CD4-positive, alpha-beta memory T cell (primary cell): ENCODE data around the gene SYTL4. TPM values are rescaled to one million over a fixed set of nuclear protein-coding genes. Genes with fewer than 3 reads are reported as not detected.

Source experiments
- CTCF ChIA-PET: fragments of 350-600 bp; sonication (Branson Sonifier 250); formaldehyde crosslinking; loops from one replicate; lab custom pipeline; 2021; ENCODE audit warnings: inconsistent platforms; ENCODE audit not compliant: partially characterized antibody; lab: Charles Lee
- POLR2A ChIA-PET: fragments of 350-600 bp; sonication (Branson Sonifier 250); formaldehyde crosslinking; loops from one replicate; lab custom pipeline; 2021; ENCODE audit not compliant: partially characterized antibody; lab: Charles Lee
- DNase-seq, 5 donors: peaks; one replicate each; pipeline versions ENCODE4 v3.0.0 to v3.0.0-alpha.2; 2020 to 2022; ENCODE audit warnings: mixed read lengths in 1 of 5
- H3K27ac ChIP-seq: one replicate; pipeline ENCODE4 v1.7.0; 2013; ENCODE audit warnings: low read depth, low read length
- H3K27me3 ChIP-seq: 2 replicates; pipeline ENCODE4 v1.7.0; 2013; ENCODE audit warnings: mild to moderate bottlenecking, low read length, moderate library complexity; ENCODE audit not compliant: insufficient read depth
- H3K36me3 ChIP-seq: 2 replicates; pipeline ENCODE4 v1.7.0; 2013; ENCODE audit warnings: mild to moderate bottlenecking, low read length, moderate library complexity; ENCODE audit not compliant: insufficient read depth
- H3K4me1 ChIP-seq: 2 replicates; pipeline ENCODE4 v1.7.0; 2013; ENCODE audit warnings: mild to moderate bottlenecking, low read length, moderate library complexity; ENCODE audit not compliant: insufficient read depth
- H3K4me3 ChIP-seq, 2 donors: one replicate each; pipeline ENCODE4 v1.7.0; 2013; ENCODE audit warnings: low read length in 2 of 2, mild to moderate bottlenecking in 1 of 2
- H3K9me3 ChIP-seq, 2 donors: one replicate each; pipeline ENCODE4 v1.7.0; 2013; ENCODE audit warnings: low read length in 2 of 2, control low read depth in 1 of 2; ENCODE audit not compliant: control insufficient read depth in 1 of 2
- H3K27ac Mint-ChIP-seq, 7 donors: one replicate each; pipeline ENCODE4 v1.8.0; 2020 to 2021; ENCODE audit warnings: mixed read lengths in 7 of 7, mild to moderate bottlenecking in 6 of 7, inconsistent platforms in 3 of 7, moderate library complexity in 3 of 7
- H3K27me3 Mint-ChIP-seq, 2 donors: one replicate each; pipeline ENCODE4 v1.8.0; 2020 to 2021; ENCODE audit warnings: mixed read lengths in 2 of 2
- H3K36me3 Mint-ChIP-seq, 2 donors: one replicate each; pipeline ENCODE4 v1.8.0; 2020 to 2021; ENCODE audit warnings: mixed read lengths in 2 of 2, inconsistent platforms in 1 of 2, mild to moderate bottlenecking in 1 of 2
- H3K4me1 Mint-ChIP-seq, 4 donors: one replicate each; pipeline ENCODE4 v1.8.0; 2020 to 2021; ENCODE audit warnings: mixed read lengths in 4 of 4, mild to moderate bottlenecking in 1 of 4
- H3K4me3 Mint-ChIP-seq, 8 donors: one replicate each; pipeline ENCODE4 v1.8.0; 2020 to 2021; ENCODE audit warnings: mixed read lengths in 8 of 8, mild to moderate bottlenecking in 7 of 8, moderate library complexity in 6 of 8, inconsistent platforms in 3 of 8
- H3K9me3 Mint-ChIP-seq, 8 donors: one replicate each; pipeline ENCODE4 v1.8.0; 2020 to 2021; ENCODE audit warnings: mixed read lengths in 8 of 8, mild to moderate bottlenecking in 5 of 8, inconsistent platforms in 3 of 8, moderate library complexity in 1 of 8
- intact Hi-C: fragments of 100-400 bp; cut with micrococcal nuclease; formaldehyde crosslinking; loops from one replicate; pipeline ENCODE4 v1.15.1; 2023
- polyA plus RNA-seq, 2 donors: library from polyadenylated mRNA; unstranded; fragments of 300-500 nt; fragmentation: Illumina TruSeq; gene quantifications; one replicate each; pipeline ENCODE4 v1.2.3, GENCODE V29; 2021
- total RNA-seq, 2 experiments: library from RNA; stranded (reverse); gene quantifications; one replicate each; pipeline ENCODE4 v1.2.3, GENCODE V29; 2021

Gene SYTL4
- total and polyA plus RNA-seq, 4 experiments from 2014 or later: not detected

DNA sequence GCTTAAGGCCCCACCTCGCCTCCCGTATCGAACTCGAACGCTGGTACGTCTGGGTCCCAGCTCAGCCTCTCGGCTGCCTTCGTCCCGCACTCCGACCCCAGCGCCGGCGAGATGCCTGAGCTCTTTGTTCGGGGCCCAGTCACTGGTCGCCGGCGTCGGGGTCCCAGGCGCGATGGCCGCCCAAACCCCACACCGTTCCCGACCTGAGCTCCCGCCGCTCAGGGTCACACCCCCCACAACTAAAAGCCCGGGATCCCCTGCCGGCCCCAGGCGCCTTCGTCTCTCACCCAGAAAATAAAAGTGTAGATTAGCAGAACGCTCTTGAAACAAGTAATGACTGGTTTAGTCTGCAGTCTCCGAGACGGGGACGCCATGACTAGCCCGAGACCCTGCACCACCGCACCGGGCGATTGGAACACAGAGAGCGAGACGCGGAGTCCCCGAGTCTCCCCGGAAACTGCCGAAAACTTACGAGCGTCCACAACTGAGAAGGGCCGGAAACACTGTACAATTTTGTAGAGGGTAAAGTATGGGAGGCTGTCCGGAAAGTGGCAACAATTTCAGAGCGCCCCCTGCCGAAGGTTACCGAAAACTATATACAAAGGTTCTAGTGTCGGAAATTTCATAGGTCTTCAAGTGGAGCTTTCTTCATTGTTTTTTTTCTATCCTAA, 95.5 kb downstream of the SYTL4 start, which contains the start of gene TSPAN6:
Gene TSPAN6 (minus strand): TSS at position 486 of the 671 bp plus-strand sequence. CDS start 112 bp downstream, at position 374.
- Mint-ChIP-seq H3K27ac (peak within 1 kb of the TSS; percentile 40 to 95 (median 91)), H3K9me3 (no peaks in the 10 kb centered on the region), H3K4me3 (peak within 1 kb of the TSS; percentile 92 to 97 (median 96)), H3K27me3 (peaks cover 0 to under 1% of the 10 kb centered on the region in 2 donors), H3K4me1 (peaks cover 0 to 18% (median 7%) of the 10 kb centered on the region in 4 donors), H3K36me3 (no peaks in the 10 kb centered on the region)
- intact Hi-C loops: loop anchor here (2.0 kb wide), 1 partner anchor 124 kb away; no protein-coding TSS in a partner anchor
- no peaks in the 10 kb centered on the region for H3K27me3 ChIP-seq
- H3K9me3 ChIP-seq: no peaks in the 10 kb centered on the region
- CTCF ChIA-PET: interaction anchor here (1.2 to 2.1 kb wide), 5 partner anchors 10 to 132 kb away, joined by 3 to 8 read pairs (median 6); no protein-coding TSS in a partner anchor
- POLR2A ChIA-PET: interaction anchor here (1.0 kb wide), 2 partner anchors 10 to 1518 kb away, joined by 3 read pairs; no protein-coding TSS in a partner anchor
- H3K36me3 ChIP-seq: no peaks in the 10 kb centered on the region
- H3K4me1 ChIP-seq: peaks cover 8% of the 10 kb centered on the region
- peak within 1 kb of the TSS; percentile 38 for H3K27ac ChIP-seq
- peak within 1 kb of the TSS in 1 of 2 donors; percentile 35 for H3K4me3 ChIP-seq
- DNase-seq: peak; percentile 73 to 80 (median 77)

DNA sequence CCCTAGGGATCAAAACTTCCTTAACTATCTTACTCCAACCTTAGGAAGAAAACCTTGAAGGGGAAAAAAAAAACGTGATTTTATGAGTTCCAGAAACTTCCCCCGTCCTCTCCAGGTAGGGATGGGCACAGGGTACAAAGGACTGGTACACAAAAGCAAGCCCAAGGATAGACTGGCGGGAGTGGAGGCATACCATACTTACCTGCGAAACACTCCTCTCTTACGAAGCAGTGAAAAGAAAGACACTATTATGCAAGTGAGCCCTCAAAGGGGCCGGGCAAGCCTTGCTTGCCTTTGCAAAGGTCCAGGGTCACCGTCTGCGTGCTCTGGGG, 96.0 kb downstream of the SYTL4 start:
- no peaks in the 10 kb centered on the region for H3K36me3 Mint-ChIP-seq
- peak overlapping the region in 1 of 2 donors; percentile 35 for H3K4me3 ChIP-seq
- H3K9me3 ChIP-seq: no peaks in the 10 kb centered on the region
- H3K4me3 Mint-ChIP-seq: peak overlapping the region; percentile 64 to 97 (median 94)
- peaks cover 8% of the 10 kb centered on the region for H3K4me1 ChIP-seq
- H3K27me3 ChIP-seq: no peaks in the 10 kb centered on the region
- peak overlapping the region; percentile 38 for H3K27ac ChIP-seq
- no peaks in the 10 kb centered on the region for H3K36me3 ChIP-seq
- peak overlapping the region in 2 of 7 donors; percentile 0 to 31 for H3K27ac Mint-ChIP-seq
- no peaks in the 10 kb centered on the region for H3K9me3 Mint-ChIP-seq
- DNase-seq: no peak
- no peaks in the 10 kb centered on the region for H3K27me3 Mint-ChIP-seq
- CTCF ChIA-PET: interaction anchor here (1.2 to 2.1 kb wide), 3 partner anchors 10 to 27 kb away, joined by 3 to 6 read pairs (median 5); no protein-coding TSS in a partner anchor
- intact Hi-C loops: loop anchor here (2.0 kb wide), 1 partner anchor 123 kb away; no protein-coding TSS in a partner anchor
- POLR2A ChIA-PET: interaction anchor here (1.0 kb wide), 1 partner anchor 1518 kb away, joined by 3 read pairs; no protein-coding TSS in a partner anchor
- peaks cover 0 to 18% (median 7%) of the 10 kb centered on the region in 4 donors for H3K4me1 Mint-ChIP-seq

DNA sequence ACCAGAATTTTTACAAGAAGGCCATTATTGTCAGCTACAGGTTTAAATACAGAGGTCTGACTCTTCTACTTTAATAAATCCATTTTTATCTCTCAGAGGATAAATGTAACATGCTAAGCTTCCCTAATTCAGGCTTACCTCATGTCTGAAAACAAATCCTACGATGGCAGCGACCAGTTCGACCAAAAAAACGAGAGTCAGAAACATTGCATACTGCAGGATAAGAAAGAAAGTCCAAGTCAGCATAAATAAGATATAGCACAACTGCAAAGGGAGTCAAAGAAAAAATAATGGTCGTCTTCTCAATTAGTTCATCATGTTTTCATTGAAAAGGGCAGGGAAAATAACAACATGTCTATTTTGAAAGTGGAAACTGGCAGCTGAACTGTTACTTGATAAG, 96.9 kb downstream of the SYTL4 start:
- DNase-seq: no peak
- H3K36me3 Mint-ChIP-seq: no peaks in the 10 kb centered on the region
- H3K27ac ChIP-seq: no peak overlapping the region
- H3K27me3 Mint-ChIP-seq: no peaks in the 10 kb centered on the region
- intact Hi-C loops: no loop called here
- H3K36me3 ChIP-seq: no peaks in the 10 kb centered on the region
- H3K27me3 ChIP-seq: no peaks in the 10 kb centered on the region
- POLR2A ChIA-PET: no interaction called here
- no peaks in the 10 kb centered on the region for H3K9me3 Mint-ChIP-seq
- H3K4me3 Mint-ChIP-seq: peak overlapping the region in 1 of 8 donors; percentile 36
- H3K9me3 ChIP-seq: no peaks in the 10 kb centered on the region
- CTCF ChIA-PET: interaction anchor here (1.2 kb wide), 1 partner anchor 11 kb away, joined by 3 read pairs; no protein-coding TSS in a partner anchor
- peaks cover 0 to 18% (median 7%) of the 10 kb centered on the region in 4 donors for H3K4me1 Mint-ChIP-seq
- peaks cover 8% of the 10 kb centered on the region for H3K4me1 ChIP-seq
- peak overlapping the region in 2 of 7 donors; percentile 9 to 65 for H3K27ac Mint-ChIP-seq
- no peak overlapping the region for H3K4me3 ChIP-seq

DNA sequence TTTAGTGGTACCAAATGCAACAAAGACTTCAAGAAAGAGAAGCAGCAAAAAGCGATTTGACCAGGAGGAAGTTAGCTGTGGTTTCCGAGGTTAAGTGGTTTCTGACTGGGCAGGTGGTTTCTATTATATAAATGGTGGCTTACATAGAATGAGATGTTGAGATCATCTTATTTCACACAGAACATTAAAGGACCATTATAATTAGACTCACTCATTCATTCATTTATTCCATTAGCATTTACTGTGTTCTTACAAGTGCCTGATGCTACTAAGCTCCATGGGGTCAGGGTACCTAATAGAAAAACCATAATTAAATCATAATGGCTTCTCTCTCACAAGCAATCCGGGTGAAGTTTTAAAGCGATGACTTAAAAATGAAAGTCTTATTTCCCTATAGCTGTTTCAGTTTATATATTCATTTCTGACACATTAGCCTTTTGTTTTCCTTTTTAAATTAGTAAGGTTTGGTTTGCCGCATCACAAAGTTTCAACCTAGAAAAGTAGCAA, 105.9 kb downstream of the SYTL4 start:
- peaks cover 0 to 3% of the 10 kb centered on the region in 2 donors for H3K36me3 Mint-ChIP-seq
- H3K4me1 Mint-ChIP-seq: peaks cover 6 to 11% (median 10%) of the 10 kb centered on the region in 4 donors
- Histone ChIP-seq H3K4me3 (no peak overlapping the region), H3K9me3 (no peaks in the 10 kb centered on the region), H3K36me3 (no peaks in the 10 kb centered on the region), H3K27ac (no peak overlapping the region), H3K27me3 (no peaks in the 10 kb centered on the region), H3K4me1 (peaks cover 11% of the 10 kb centered on the region)
- H3K27me3 Mint-ChIP-seq: no peaks in the 10 kb centered on the region
- DNase-seq: peak in 4 of 5 donors; percentile 4 to 22 (median 14)
- ChIA-PET POLR2A (no interaction called here), CTCF (no interaction called here)
- peak overlapping the region in 1 of 7 donors; percentile 35 for H3K27ac Mint-ChIP-seq
- peaks cover 0 to 2% (median 0%) of the 10 kb centered on the region in 8 donors for H3K9me3 Mint-ChIP-seq
- intact Hi-C loops: no loop called here
- peak overlapping the region in 4 of 8 donors; percentile 13 to 41 (median 32) for H3K4me3 Mint-ChIP-seq

Other genes starting within 250 kb of the SYTL4 start
- gene TNMD, start 147.2 kb downstream of the SYTL4 start, total RNA-seq: not detected
- not detected for gene TNMD, start 147.2 kb downstream of the SYTL4 start, polyA plus RNA-seq
- gene TSPAN6, start 95.3 kb downstream of the SYTL4 start, total RNA-seq: 1 to 10 TPM in 1 of 2 experiments, under 1 TPM in 1; 0.93 to 1.2 TPM
- gene TSPAN6, start 95.3 kb downstream of the SYTL4 start, polyA plus RNA-seq: 1 to 10 TPM; 3.9 to 4.1 TPM
- gene SRPX2, start 87.9 kb downstream of the SYTL4 start, total RNA-seq: not detected
- gene SRPX2, start 87.9 kb downstream of the SYTL4 start, polyA plus RNA-seq: not detected
- 10 to 100 TPM; 14.7 to 15.2 TPM for gene CSTF2, start 88.3 kb upstream of the SYTL4 start, total RNA-seq
- 10 to 100 TPM in 1 of 2 donors, 1 to 10 TPM in 1; 9.5 to 13.4 TPM for gene CSTF2, start 88.3 kb upstream of the SYTL4 start, polyA plus RNA-seq
- not detected for gene NOX1, start 142.2 kb upstream of the SYTL4 start, total RNA-seq
- gene NOX1, start 142.2 kb upstream of the SYTL4 start, polyA plus RNA-seq: not detected
- gene XKRX, start 196.8 kb upstream of the SYTL4 start, total RNA-seq: under 1 TPM; 0.47 to 0.67 TPM
- gene XKRX, start 196.8 kb upstream of the SYTL4 start, polyA plus RNA-seq: not detected
- not detected for gene ARL13A, start 237.6 kb upstream of the SYTL4 start, total RNA-seq
- not detected for gene ARL13A, start 237.6 kb upstream of the SYTL4 start, polyA plus RNA-seq